GM12873 (cell line): ENCODE results near the gene IFNA16.
"Not testable (repeated sequence)": the region's sequence is repeated elsewhere in the genome, so short reads cannot be mapped to it uniquely, and the experiment has no call there.

Experiments
- CTCF ChIP-seq: IDR thresholded peaks from 2 replicates; pipeline ENCODE4 v1.5.1; 2012; ENCODE audit warnings: low read depth, mild to moderate bottlenecking, moderate library complexity, low read length, control low read depth; ENCODE audit not compliant: insufficient read depth; ENCODE audit errors: missing control alignments

IFNA16 gene

GRCh38 chr9:21210311-21210710, 6.8 kb downstream of the IFNA16 start:
- TF ChIP-seq CTCF, result no peak

GRCh38 chr9:21207043-21207442, 10.1 kb downstream of the IFNA16 start, which contains the start of gene IFNA10:
IFNA10 (minus strand) TSS chr9:21207143; CDS start chr9:21207097, 46 bp downstream.
- TF ChIP-seq CTCF, result not testable (repeated sequence)

- TF ChIP-seq CTCF, result no peak
Observed at GRCh38 chr9:21205204-21205603, 11.9 kb downstream of the IFNA16 start.

- TF ChIP-seq CTCF, result not testable (repeated sequence)
Observed at GRCh38 chr9:21202105-21202504, 15.0 kb downstream of the IFNA16 start, which contains the start of gene IFNA7. IFNA7 (minus strand) TSS chr9:21202205; CDS start chr9:21202165, 40 bp downstream.

GRCh38 chr9:21194867-21195776, 22.0 kb downstream of the IFNA16 start:
- peak; percentile 65 for TF ChIP-seq CTCF

- TF ChIP-seq CTCF, result not testable (repeated sequence)
Observed at GRCh38 chr9:21187487-21187886, 29.6 kb downstream of the IFNA16 start, which contains the start of gene IFNA4. IFNA4 (minus strand) TSS chr9:21187587; CDS start chr9:21187531, 56 bp downstream.
